Measurements from ENCODE around the gene HIPK1. TPM values are rescaled to one million over a fixed set of nuclear protein-coding genes. Genes with fewer than 3 reads are reported as not detected.

HIPK1 gene
- total and polyA plus RNA-seq, 4 donors, result 10.9 to 87.2 (median 54.5) TPM

DNA sequence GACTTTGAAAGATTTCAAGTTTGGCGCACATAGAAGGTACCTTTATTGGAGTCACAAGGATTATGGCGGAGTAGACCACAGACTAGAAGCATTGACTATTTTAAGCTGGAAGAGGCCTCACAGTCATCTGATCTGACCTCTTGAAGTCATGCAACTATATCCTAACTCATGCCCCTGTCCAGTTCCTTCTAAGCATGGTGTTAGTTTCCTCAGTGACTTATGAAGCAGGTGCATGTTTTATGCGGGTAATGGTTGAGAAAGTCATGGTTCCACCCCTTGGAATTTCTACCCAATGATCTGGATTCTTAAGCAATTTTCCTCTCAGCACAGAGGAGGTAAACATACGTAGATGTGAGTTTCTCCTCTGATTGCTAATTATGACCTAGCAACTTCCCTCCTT is 61.8 kb downstream of the HIPK1 start:
- Histone ChIP-seq H3K4me1 (ENCODE audit: control insufficient read depth in 5 of 5, insufficient read depth in 5 of 5, low read length in 5 of 5) (no peaks in the 10 kb centered on the region), H3K9ac (ENCODE audit: insufficient read depth in 1 of 2, low read length in 2 of 2) (no peak overlapping the region), H3K27me3 (ENCODE audit: control insufficient read depth in 3 of 3, insufficient read depth in 3 of 3, low read length in 2 of 3) (no peaks in the 10 kb centered on the region), H3K9me3 (ENCODE audit: control insufficient read depth in 4 of 4, insufficient read depth in 3 of 4, low read length in 3 of 4) (peaks cover 0 to 13% (median 4%) of the 10 kb centered on the region in 4 donors), H3K4me3 (no peak overlapping the region), H3K36me3 (ENCODE audit: control insufficient read depth in 4 of 4, insufficient read depth in 4 of 4, low read length in 4 of 4) (no peaks in the 10 kb centered on the region), H3K27ac (ENCODE audit: low read depth in 1 of 2, low read length in 1 of 2) (no peak overlapping the region)
- TF ChIP-seq, protein P1, sequence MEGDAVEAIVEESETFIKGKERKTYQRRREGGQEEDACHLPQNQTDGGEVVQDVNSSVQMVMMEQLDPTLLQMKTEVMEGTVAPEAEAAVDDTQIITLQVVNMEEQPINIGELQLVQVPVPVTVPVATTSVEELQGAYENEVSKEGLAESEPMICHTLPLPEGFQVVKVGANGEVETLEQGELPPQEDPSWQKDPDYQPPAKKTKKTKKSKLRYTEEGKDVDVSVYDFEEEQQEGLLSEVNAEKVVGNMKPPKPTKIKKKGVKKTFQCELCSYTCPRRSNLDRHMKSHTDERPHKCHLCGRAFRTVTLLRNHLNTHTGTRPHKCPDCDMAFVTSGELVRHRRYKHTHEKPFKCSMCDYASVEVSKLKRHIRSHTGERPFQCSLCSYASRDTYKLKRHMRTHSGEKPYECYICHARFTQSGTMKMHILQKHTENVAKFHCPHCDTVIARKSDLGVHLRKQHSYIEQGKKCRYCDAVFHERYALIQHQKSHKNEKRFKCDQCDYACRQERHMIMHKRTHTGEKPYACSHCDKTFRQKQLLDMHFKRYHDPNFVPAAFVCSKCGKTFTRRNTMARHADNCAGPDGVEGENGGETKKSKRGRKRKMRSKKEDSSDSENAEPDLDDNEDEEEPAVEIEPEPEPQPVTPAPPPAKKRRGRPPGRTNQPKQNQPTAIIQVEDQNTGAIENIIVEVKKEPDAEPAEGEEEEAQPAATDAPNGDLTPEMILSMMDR (IDR thresholded peaks at IDR 0.05; ENCODE audit: control extremely low read depth, extremely low read depth), result no peak
- WGBS, 2 donors, result 79 to 88% methylated on average over 4 of the region's 4 CpGs
- no peak for DNase-seq
- ATAC-seq (ENCODE audit: insufficient read depth, low FRiP score), result no peak

GRCh38 chr1:113991467-113991997 is 62.4 kb downstream of the HIPK1 start:
- WGBS, 2 donors, result 94 to 96% methylated on average over 5 of the region's 5 CpGs
- no peak overlapping the region for H3K4me3 ChIP-seq
- TF ChIP-seq, protein P1 (IDR thresholded peaks at IDR 0.05; ENCODE audit: control extremely low read depth, extremely low read depth), result no peak
- H3K36me3 ChIP-seq (ENCODE audit: control insufficient read depth in 4 of 4, insufficient read depth in 4 of 4, low read length in 4 of 4), result no peaks in the 10 kb centered on the region
- H3K4me1 ChIP-seq (ENCODE audit: control insufficient read depth in 5 of 5, insufficient read depth in 5 of 5, low read length in 5 of 5), result no peaks in the 10 kb centered on the region
- H3K27me3 ChIP-seq (ENCODE audit: control insufficient read depth in 3 of 3, insufficient read depth in 3 of 3, low read length in 2 of 3), result no peaks in the 10 kb centered on the region
- ATAC-seq (ENCODE audit: insufficient read depth, low FRiP score), result no peak
- no peak overlapping the region for H3K27ac ChIP-seq (ENCODE audit: low read depth in 1 of 2, low read length in 1 of 2)
- DNase-seq, result no peak
- no peak overlapping the region for H3K9ac ChIP-seq (ENCODE audit: insufficient read depth in 1 of 2, low read length in 2 of 2)
- peaks cover 0 to 14% (median 4%) of the 10 kb centered on the region in 4 donors for H3K9me3 ChIP-seq (ENCODE audit: control insufficient read depth in 4 of 4, insufficient read depth in 3 of 4, low read length in 3 of 4)

GRCh38 chr1:113993072-113993471 is 63.9 kb downstream of the HIPK1 start:
- Histone ChIP-seq H3K9ac (ENCODE audit: insufficient read depth in 1 of 2, low read length in 2 of 2) (no peak overlapping the region), H3K27ac (ENCODE audit: low read depth in 1 of 2, low read length in 1 of 2) (no peak overlapping the region), H3K9me3 (ENCODE audit: control insufficient read depth in 4 of 4, insufficient read depth in 3 of 4, low read length in 3 of 4) (peaks cover 0 to 14% (median 4%) of the 10 kb centered on the region in 4 donors), H3K4me3 (no peak overlapping the region), H3K4me1 (ENCODE audit: control insufficient read depth in 5 of 5, insufficient read depth in 5 of 5, low read length in 5 of 5) (peaks cover 0 to under 1% (median 0%) of the 10 kb centered on the region in 5 donors), H3K36me3 (ENCODE audit: control insufficient read depth in 4 of 4, insufficient read depth in 4 of 4, low read length in 4 of 4) (no peaks in the 10 kb centered on the region), H3K27me3 (ENCODE audit: control insufficient read depth in 3 of 3, insufficient read depth in 3 of 3, low read length in 2 of 3) (no peaks in the 10 kb centered on the region)
- 95% methylated on average over 5 of the region's 5 CpGs for WGBS, 2 donors
- ATAC-seq (ENCODE audit: insufficient read depth, low FRiP score) (no peak), DNase-seq (no peak)
- TF ChIP-seq, protein P1 (IDR thresholded peaks at IDR 0.05; ENCODE audit: control extremely low read depth, extremely low read depth), result no peak

DNA sequence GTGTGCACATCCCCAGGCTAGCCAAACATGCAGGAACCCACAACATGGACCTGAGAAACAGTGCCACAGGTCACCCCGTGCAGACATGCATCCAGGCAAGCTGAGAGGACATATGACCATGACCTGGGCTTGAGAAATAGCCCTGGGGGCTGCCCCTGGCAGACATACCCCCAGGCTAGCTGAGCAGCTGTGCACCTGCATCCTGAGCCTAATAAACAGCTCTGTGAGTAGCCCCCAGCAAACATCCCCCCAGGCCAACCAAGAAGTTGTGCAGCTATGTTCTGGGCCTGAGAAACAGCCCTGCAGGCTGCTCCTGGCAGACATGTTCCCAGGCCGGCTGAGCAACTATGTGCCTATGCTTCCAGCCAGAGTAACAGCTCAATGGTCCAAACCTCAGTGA is 64.6 kb downstream of the HIPK1 start:
- ATAC-seq (ENCODE audit: insufficient read depth, low FRiP score) (no peak), DNase-seq (no peak)
- Histone ChIP-seq H3K36me3 (ENCODE audit: control insufficient read depth in 4 of 4, insufficient read depth in 4 of 4, low read length in 4 of 4) (no peaks in the 10 kb centered on the region), H3K4me1 (ENCODE audit: control insufficient read depth in 5 of 5, insufficient read depth in 5 of 5, low read length in 5 of 5) (peaks cover 0 to 7% (median 0%) of the 10 kb centered on the region in 5 donors), H3K27me3 (ENCODE audit: control insufficient read depth in 3 of 3, insufficient read depth in 3 of 3, low read length in 2 of 3) (no peaks in the 10 kb centered on the region), H3K27ac (ENCODE audit: low read depth in 1 of 2, low read length in 1 of 2) (no peak overlapping the region), H3K4me3 (no peak overlapping the region), H3K9me3 (ENCODE audit: control insufficient read depth in 4 of 4, insufficient read depth in 3 of 4, low read length in 3 of 4) (peaks cover 0 to 14% (median 4%) of the 10 kb centered on the region in 4 donors), H3K9ac (ENCODE audit: insufficient read depth in 1 of 2, low read length in 2 of 2) (no peak overlapping the region)
- WGBS, 2 donors, result 95 to 97% methylated on average over 2 of the region's 2 CpGs
- TF ChIP-seq, protein P1 (IDR thresholded peaks at IDR 0.05; ENCODE audit: control extremely low read depth, extremely low read depth), result no peak

Measured in lung (tissue), 12 donors.